Ishikawa (cell line): ENCODE results near the gene KRTAP19-1.

ENCODE experiments used
- CEBPB ChIP-seq: IDR thresholded peaks from 2 replicates; pipeline ENCODE4 v1.6.1; 2012
- CREB1 ChIP-seq: IDR thresholded peaks from 2 replicates; pipeline ENCODE4 v1.6.1; 2012; ENCODE audit warnings: low read depth
- EGR1 ChIP-seq: IDR thresholded peaks from 2 replicates; pipeline ENCODE4 v1.6.1; 2012
- EP300 ChIP-seq: IDR thresholded peaks from 2 replicates; pipeline ENCODE4 v1.6.1; 2012; ENCODE audit warnings: borderline replicate concordance
- FOXM1 ChIP-seq: IDR thresholded peaks from 2 replicates; pipeline ENCODE4 v1.6.1; 2012; ENCODE audit warnings: low read depth, borderline replicate concordance
- MAX ChIP-seq: IDR thresholded peaks from 2 replicates; pipeline ENCODE4 v1.6.1; 2012
- NFIC ChIP-seq: IDR thresholded peaks from 2 replicates; pipeline ENCODE4 v1.6.1; 2012
- RAD21 ChIP-seq: IDR thresholded peaks from 2 replicates; pipeline ENCODE4 v1.6.1; 2012; ENCODE audit warnings: low read depth
- TAF1 ChIP-seq: IDR thresholded peaks from 2 replicates; pipeline ENCODE4 v1.6.1; 2012; ENCODE audit warnings: low read depth, mild to moderate bottlenecking
- TCF12 ChIP-seq: IDR thresholded peaks from 2 replicates; pipeline ENCODE4 v1.6.1; 2012; ENCODE audit warnings: low read depth
- TEAD4 ChIP-seq: IDR thresholded peaks from 2 replicates; pipeline ENCODE4 v1.6.1; 2012
- YY1 ChIP-seq: IDR thresholded peaks from 2 replicates; pipeline ENCODE4 v1.6.1; 2012; ENCODE audit warnings: low read depth
- ZBTB7A ChIP-seq: IDR thresholded peaks from 2 replicates; pipeline ENCODE4 v1.6.1; 2012; ENCODE audit warnings: low read depth
- TF ChIP-seq, protein P1 (sequence below): IDR thresholded peaks from 2 replicates; pipeline ENCODE4 v1.6.1; 2012; ENCODE audit warnings: low read depth, mild to moderate bottlenecking
- TF ChIP-seq, protein P2 (sequence below): IDR thresholded peaks from 2 replicates; pipeline ENCODE4 v1.6.1; 2012

The KRTAP19-1 gene

GRCh38 chr21:30447056-30447455 lies 33.1 kb downstream of the KRTAP19-1 start:
- TF ChIP-seq TCF12 (no peak), EGR1 (no peak), MAX (no peak), EP300 (no peak), YY1 (no peak), FOXM1 (no peak), RAD21 (no peak), ZBTB7A (no peak), TAF1 (no peak), CEBPB (no peak), CREB1 (no peak)

GRCh38 chr21:30444204-30444603 lies 36.0 kb downstream of the KRTAP19-1 start:
- no peak for TF ChIP-seq NFIC
- TF ChIP-seq TAF1, result no peak
- TF ChIP-seq, protein P1, sequence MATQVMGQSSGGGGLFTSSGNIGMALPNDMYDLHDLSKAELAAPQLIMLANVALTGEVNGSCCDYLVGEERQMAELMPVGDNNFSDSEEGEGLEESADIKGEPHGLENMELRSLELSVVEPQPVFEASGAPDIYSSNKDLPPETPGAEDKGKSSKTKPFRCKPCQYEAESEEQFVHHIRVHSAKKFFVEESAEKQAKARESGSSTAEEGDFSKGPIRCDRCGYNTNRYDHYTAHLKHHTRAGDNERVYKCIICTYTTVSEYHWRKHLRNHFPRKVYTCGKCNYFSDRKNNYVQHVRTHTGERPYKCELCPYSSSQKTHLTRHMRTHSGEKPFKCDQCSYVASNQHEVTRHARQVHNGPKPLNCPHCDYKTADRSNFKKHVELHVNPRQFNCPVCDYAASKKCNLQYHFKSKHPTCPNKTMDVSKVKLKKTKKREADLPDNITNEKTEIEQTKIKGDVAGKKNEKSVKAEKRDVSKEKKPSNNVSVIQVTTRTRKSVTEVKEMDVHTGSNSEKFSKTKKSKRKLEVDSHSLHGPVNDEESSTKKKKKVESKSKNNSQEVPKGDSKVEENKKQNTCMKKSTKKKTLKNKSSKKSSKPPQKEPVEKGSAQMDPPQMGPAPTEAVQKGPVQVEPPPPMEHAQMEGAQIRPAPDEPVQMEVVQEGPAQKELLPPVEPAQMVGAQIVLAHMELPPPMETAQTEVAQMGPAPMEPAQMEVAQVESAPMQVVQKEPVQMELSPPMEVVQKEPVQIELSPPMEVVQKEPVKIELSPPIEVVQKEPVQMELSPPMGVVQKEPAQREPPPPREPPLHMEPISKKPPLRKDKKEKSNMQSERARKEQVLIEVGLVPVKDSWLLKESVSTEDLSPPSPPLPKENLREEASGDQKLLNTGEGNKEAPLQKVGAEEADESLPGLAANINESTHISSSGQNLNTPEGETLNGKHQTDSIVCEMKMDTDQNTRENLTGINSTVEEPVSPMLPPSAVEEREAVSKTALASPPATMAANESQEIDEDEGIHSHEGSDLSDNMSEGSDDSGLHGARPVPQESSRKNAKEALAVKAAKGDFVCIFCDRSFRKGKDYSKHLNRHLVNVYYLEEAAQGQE, result no peak
- TF ChIP-seq EGR1, result no peak
- no peak for TF ChIP-seq YY1
- no peak for TF ChIP-seq CEBPB
- no peak for TF ChIP-seq RAD21
- TF ChIP-seq CREB1, result no peak
- TF ChIP-seq, protein P2, sequence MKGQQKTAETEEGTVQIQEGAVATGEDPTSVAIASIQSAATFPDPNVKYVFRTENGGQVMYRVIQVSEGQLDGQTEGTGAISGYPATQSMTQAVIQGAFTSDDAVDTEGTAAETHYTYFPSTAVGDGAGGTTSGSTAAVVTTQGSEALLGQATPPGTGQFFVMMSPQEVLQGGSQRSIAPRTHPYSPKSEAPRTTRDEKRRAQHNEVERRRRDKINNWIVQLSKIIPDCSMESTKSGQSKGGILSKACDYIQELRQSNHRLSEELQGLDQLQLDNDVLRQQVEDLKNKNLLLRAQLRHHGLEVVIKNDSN, result no peak
- no peak for TF ChIP-seq ZBTB7A
- no peak for TF ChIP-seq TCF12
- no peak for TF ChIP-seq FOXM1
- TF ChIP-seq MAX, result no peak
- TF ChIP-seq EP300, result no peak
- no peak for TF ChIP-seq TEAD4

- TF ChIP-seq TAF1 (no peak), YY1 (no peak), FOXM1 (no peak), ZBTB7A (no peak), CEBPB (no peak)
- TF ChIP-seq, protein P1, result no peak
Measured at GRCh38 chr21:30443226-30443625, 36.9 kb downstream of the KRTAP19-1 start.

GRCh38 chr21:30439975-30440374 lies 40.2 kb downstream of the KRTAP19-1 start, which contains the start of gene KRTAP15-1:
Gene KRTAP15-1, plus strand, starts transcription at chr21:30440275. Its CDS starts 53 bp downstream, at chr21:30440328.
- TF ChIP-seq TEAD4, result no peak
- no peak for TF ChIP-seq CEBPB
- TF ChIP-seq, protein P2, result no peak
- no peak for TF ChIP-seq NFIC
- TF ChIP-seq FOXM1, result no peak
- TF ChIP-seq, protein P1, result no peak
- TF ChIP-seq CREB1, result no peak
- no peak for TF ChIP-seq MAX
- no peak for TF ChIP-seq EP300
